Liver (tissue), 3 donors: ENCODE data around the gene VIM.
A peak's percentile ranks its signal among the peaks of the same experiment; 100 is the strongest.

Source experiments
- CTCF ChIP-seq: fragments of 150-350 bp; IDR thresholded peaks from 2 replicates; pipeline ENCODE4 v1.5.1; 2017; ENCODE audit warnings: improper control_type of control experiment, low read depth, low read length; ENCODE audit not compliant: missing input control
- MAX ChIP-seq: IDR thresholded peaks from 2 replicates; pipeline ENCODE4 v1.6.1; 2016; ENCODE audit warnings: antibody characterized with exemption
- RAD21 ChIP-seq, 2 donors: IDR thresholded peaks; 2 replicates each; pipeline ENCODE4 v1.6.1; 2016; ENCODE audit warnings: antibody characterized with exemption in 2 of 2, mild to moderate bottlenecking in 2 of 2
- donor health status: healthy.
- donor health status: healthy.

GRCh38 chr10:17250736-17251135 lies 22.7 kb downstream of the VIM start:
- TF ChIP-seq CTCF (no peak), RAD21 (IDR thresholded peaks at IDR 0.05) (peak in 1 of 2 donors; percentile 58), MAX (no peak)
